Right lobe of liver (tissue), 6 donors: ENCODE data around the gene MPPED1. TPM values are rescaled to one million over a fixed set of nuclear protein-coding genes. Genes with fewer than 3 reads are reported as not detected.

Source experiments
- ATAC-seq, 4 donors: fragments of 200-7000 bp; cut with Tn5 transposase; one replicate each; pipeline ENCODE4 v1.9.1; 2020; ENCODE audit warnings: mild to moderate bottlenecking in 4 of 4, moderate library complexity in 4 of 4
- DNase-seq, 3 donors: peaks; one replicate each; pipeline ENCODE4 v3.0.0-alpha.2; 2020
- H3K27ac ChIP-seq, 3 donors: fragments of 200-600 bp; one replicate each; pipeline ENCODE4 v1.8.0; 2022
- H3K27me3 ChIP-seq, 2 donors: fragments of 200-600 bp; one replicate each; pipeline ENCODE4 v1.8.0; 2022
- H3K36me3 ChIP-seq, 4 donors: fragments of 200-600 bp; sonication (generic) in 1 of 4; one replicate each; pipeline versions ENCODE4 v1.5.1 to v1.8.0; 2017 to 2022; ENCODE audit warnings: control low read depth in 1 of 4
- H3K4me1 ChIP-seq, 4 donors: fragments of 200-600 bp; sonication (generic) in 1 of 4; one replicate each; pipeline versions ENCODE4 v1.5.1 to v1.8.0; 2017 to 2022; ENCODE audit warnings: control low read depth in 1 of 4
- H3K4me3 ChIP-seq, 3 donors: fragments of 200-600 bp; one replicate each; pipeline ENCODE4 v1.8.0; 2022
- H3K9me3 ChIP-seq, 4 donors: fragments of 200-600 bp; sonication (generic) in 1 of 4; one replicate each; pipeline versions ENCODE4 v1.5.1 to v1.8.0; 2017 to 2022; ENCODE audit warnings: control low read depth in 1 of 4
- CTCF ChIP-seq, 4 donors: fragments of 200-600 bp in 3 of 4; fragments of 450-650 bp in 1 of 4; IDR thresholded peaks; one replicate each; pipeline versions ENCODE4 v1.5.1 to v1.8.0; 2016 to 2022; ENCODE audit warnings: antibody characterized with exemption in 4 of 4, mild to moderate bottlenecking in 2 of 4
- POLR2A ChIP-seq: fragments of 450-650 bp; IDR thresholded peaks from one replicate; pipeline ENCODE4 v1.6.1; 2017; ENCODE audit warnings: antibody characterized with exemption, mild to moderate bottlenecking
- WGBS: methylation state at CpG from one replicate; pipeline ENCODE4 v1.1.6; 2018; ENCODE audit warnings: low coverage, low lambda C conversion rate; ENCODE audit not compliant: insufficient coverage; ENCODE audit errors: missing lambda C conversion rate; 5-methylcytosine and 5-hydroxymethylcytosine counted together
- intact Hi-C, 2 donors: fragments of 100-400 bp; cut with DNase I; formaldehyde crosslinking; loops; one replicate each; pipeline versions ENCODE4 v1.11.2 to v1.14.1; 2022
- total RNA-seq, 6 experiments: library from RNA; depleted of rRNA in 2 of 6; stranded (reverse); fragments of >200 nt in 2 of 6; fragmentation: NEBNext Ultra II Directional in 3 of 6; extraction: Animal tissue kit (Norgen Biotek cat#: 25700) in 3 of 6; gene quantifications; one replicate each; pipeline versions ENCODE4 v1.1.0 to v1.2.4, GENCODE V29; 2016 to 2023
- donor health status: DM: no; HTN: yes; CAD: no.
- donor health status: DM: no; HTN: no; CAD: no.
- donor health status: DM: no; HTN: no; CAD: no.
- donor health status: DM: no; HTN: yes; CAD: no.
- donor health status: DM: no; HTN: yes; CAD: no.

The MPPED1 gene
- total RNA-seq, 6 experiments from 2014 or later = 2.4 to 13.8 (median 11.3) TPM

- no peaks in the 10 kb centered on the region for H3K4me1 ChIP-seq
- TF ChIP-seq CTCF (IDR thresholded peaks at IDR 0.05) (no peak), POLR2A (no peak)
- H3K4me3 ChIP-seq = no peak overlapping the region
- 100% methylated on average over 1 of the region's 7 CpGs for WGBS
- intact Hi-C loops = no loop called here
- no peaks in the 10 kb centered on the region for H3K27me3 ChIP-seq
- H3K27ac ChIP-seq = no peak overlapping the region
- DNase-seq (no peak), ATAC-seq (no peak)
- no peaks in the 10 kb centered on the region for H3K9me3 ChIP-seq
- no peaks in the 10 kb centered on the region for H3K36me3 ChIP-seq
Measured at GRCh38 chr22:43490311-43490710, 78.5 kb downstream of the MPPED1 start.

- TF ChIP-seq CTCF (IDR thresholded peaks at IDR 0.05) (no peak), POLR2A (no peak)
- Histone ChIP-seq H3K4me1 (no peaks in the 10 kb centered on the region), H3K36me3 (no peaks in the 10 kb centered on the region), H3K9me3 (no peaks in the 10 kb centered on the region), H3K27ac (no peak overlapping the region), H3K4me3 (no peak overlapping the region), H3K27me3 (no peaks in the 10 kb centered on the region)
- DNase-seq (no peak), ATAC-seq (no peak)
- WGBS = 55% methylated on average over 3 of the region's 3 CpGs
- intact Hi-C loops = no loop called here
Measured at GRCh38 chr22:43491177-43491576, 79.4 kb downstream of the MPPED1 start.

GRCh38 chr22:43491737-43492136, 79.9 kb downstream of the MPPED1 start:
- Histone ChIP-seq H3K36me3 (no peaks in the 10 kb centered on the region), H3K27me3 (no peaks in the 10 kb centered on the region), H3K4me1 (no peaks in the 10 kb centered on the region), H3K4me3 (no peak overlapping the region), H3K9me3 (no peaks in the 10 kb centered on the region), H3K27ac (no peak overlapping the region)
- DNase-seq (no peak), ATAC-seq (no peak)
- intact Hi-C loops = no loop called here
- TF ChIP-seq CTCF (IDR thresholded peaks at IDR 0.05) (no peak), POLR2A (no peak)
- 83% methylated on average over 1 of the region's 1 CpG for WGBS

- DNase-seq (no peak), ATAC-seq (no peak)
- Histone ChIP-seq H3K4me1 (no peaks in the 10 kb centered on the region), H3K36me3 (no peaks in the 10 kb centered on the region), H3K27me3 (no peaks in the 10 kb centered on the region), H3K4me3 (no peak overlapping the region), H3K9me3 (no peaks in the 10 kb centered on the region), H3K27ac (no peak overlapping the region)
- intact Hi-C loops = no loop called here
- TF ChIP-seq POLR2A (no peak), CTCF (IDR thresholded peaks at IDR 0.05) (no peak)
- 100% methylated on average over 1 of the region's 5 CpGs for WGBS
Measured at GRCh38 chr22:43493297-43493696, 81.5 kb downstream of the MPPED1 start.
